GM23248 (cell line): ENCODE results near the gene HORMAD1. TPM values are rescaled to one million over a fixed set of nuclear protein-coding genes. Genes with fewer than 3 reads are reported as not detected.

Experiments
- DNase-seq: peaks from one replicate; pipeline ENCODE4 v3.0.0-alpha.2; 2015
- H2AFZ ChIP-seq: fragments of 200-600 bp; sonication (generic); 2 replicates; pipeline ENCODE4 v1.6.1; 2016; ENCODE audit warnings: antibody characterized with exemption
- H3F3A ChIP-seq: fragments of 200-600 bp; sonication (generic); 2 replicates; pipeline ENCODE4 v1.6.1; 2016; ENCODE audit warnings: mild to moderate bottlenecking, antibody characterized with exemption, mixed run types; ENCODE audit not compliant: insufficient read depth
- H3K27ac ChIP-seq: fragments of 200-600 bp; sonication (generic); 2 replicates; pipeline ENCODE4 v1.5.1; 2016; ENCODE audit warnings: mild to moderate bottlenecking
- H3K27me3 ChIP-seq: fragments of 200-600 bp; sonication (generic); replicated peaks from 2 replicates; pipeline ENCODE4 v1.6.1; 2016; ENCODE audit warnings: mild to moderate bottlenecking; ENCODE audit not compliant: insufficient read depth
- H3K36me3 ChIP-seq: fragments of 200-600 bp; sonication (generic); 2 replicates; pipeline ENCODE4 v1.6.1; 2016; ENCODE audit warnings: low read depth, mild to moderate bottlenecking
- H3K4me1 ChIP-seq: fragments of 200-600 bp; sonication (generic); 2 replicates; pipeline ENCODE4 v1.6.1; 2016; ENCODE audit warnings: mild to moderate bottlenecking; ENCODE audit not compliant: insufficient read depth
- H3K4me2 ChIP-seq: fragments of 200-600 bp; sonication (generic); one replicate; pipeline ENCODE4 v1.6.1; 2016; ENCODE audit warnings: mild to moderate bottlenecking; ENCODE audit not compliant: unreplicated experiment
- H3K4me3 ChIP-seq: fragments of 200-600 bp; sonication (generic); 2 replicates; pipeline ENCODE4 v1.5.1; 2016; ENCODE audit warnings: mild to moderate bottlenecking
- H3K79me2 ChIP-seq: fragments of 200-600 bp; sonication (generic); 2 replicates; pipeline ENCODE4 v1.6.1; 2016; ENCODE audit warnings: mild to moderate bottlenecking; ENCODE audit not compliant: insufficient read depth
- H3K9ac ChIP-seq: fragments of 200-600 bp; sonication (generic); 2 replicates; pipeline ENCODE4 v1.6.1; 2016; ENCODE audit warnings: mild to moderate bottlenecking
- H3K9me2 ChIP-seq: fragments of 200-600 bp; sonication (generic); 2 replicates; pipeline ENCODE4 v1.6.1; 2016; ENCODE audit warnings: mixed run types, mild to moderate bottlenecking, moderate library complexity; ENCODE audit not compliant: insufficient read depth
- H3K9me3 ChIP-seq: fragments of 200-600 bp; sonication (generic); one replicate; pipeline ENCODE4 v1.6.1; 2017; ENCODE audit warnings: low read depth
- H4K20me1 ChIP-seq: fragments of 200-600 bp; sonication (generic); 2 replicates; pipeline ENCODE4 v1.6.0; 2016; ENCODE audit not compliant: insufficient read depth
- EZH2 ChIP-seq: fragments of 200-600 bp; sonication (generic); IDR thresholded peaks from 2 replicates; pipeline ENCODE4 v1.6.1; 2018; ENCODE audit warnings: antibody characterized with exemption, mild to moderate bottlenecking; ENCODE audit not compliant: insufficient read depth, poor library complexity, severe bottlenecking
- EZH2phosphoT487 ChIP-seq: fragments of 200-600 bp; sonication (generic); IDR thresholded peaks from 2 replicates; pipeline ENCODE4 v1.6.1; 2018; ENCODE audit warnings: antibody characterized with exemption, moderate library complexity, mild to moderate bottlenecking, low read depth; ENCODE audit not compliant: insufficient read depth
- WGBS, 2 experiments: methylation state at CpG; one replicate each; pipeline ENCODE4 v1.1.6; 2015 to 2017; ENCODE audit warnings: low lambda C conversion rate in 2 of 2, low coverage in 1 of 2; ENCODE audit errors: missing lambda C conversion rate in 2 of 2; 5-methylcytosine and 5-hydroxymethylcytosine counted together
- in situ Hi-C: fragments of 300-500 bp; cut with MboI; formaldehyde crosslinking; loops from 2 replicates; pipeline ENCODE4 v1.15.0; 2020
- polyA plus RNA-seq: library from polyadenylated mRNA; unstranded; fragments of >200 nt; fragmentation: Nextera tagmentation; extraction: Ambion mirVana; gene quantifications from 2 replicates; pipeline ENCODE4 v1.2.1, GENCODE V29; 2016
- total RNA-seq: library from RNA; depleted of rRNA; stranded (reverse); fragments of >200 nt; shearing (Covaris generic); gene quantifications from 2 replicates; pipeline ENCODE4 v1.2.3, GENCODE V29; 2014

The HORMAD1 gene
- total and polyA plus RNA-seq, 2 experiments from 2014 or later = not detected

- in situ Hi-C loops = no loop called here
- H3K4me1 ChIP-seq = peaks cover 5% of the 10 kb centered on the region; the same call in 1 of the 2 replicates
- H3K9ac ChIP-seq = peak within 1 kb of the TSS; percentile 87
- H3K4me3 ChIP-seq = peak within 1 kb of the TSS; percentile 89
- H3K4me2 ChIP-seq = peak within 1 kb of the TSS; percentile 96
- H3K27me3 ChIP-seq = no peaks in the 10 kb centered on the region
- WGBS, 2 experiments = 0 to 1% methylated on average over 18 of the region's 18 CpGs
- H3K9me3 ChIP-seq = no peaks in the 10 kb centered on the region
- no peak for TF ChIP-seq EZH2phosphoT487
- no peak for TF ChIP-seq EZH2
- peaks cover 31% of the 10 kb centered on the region for H3K79me2 ChIP-seq
- H2AFZ ChIP-seq = peak within 1 kb of the TSS; percentile 98
- peaks cover 20% of the 10 kb centered on the region; the same call in 1 of the 2 replicates for H3K36me3 ChIP-seq
- H3K9me2 ChIP-seq = no peaks in the 10 kb centered on the region
- DNase-seq = peak; percentile 98
- H3K27ac ChIP-seq = peak within 1 kb of the TSS; percentile 52
- no peaks in the 10 kb centered on the region for H4K20me1 ChIP-seq
- no peaks in the 10 kb centered on the region for H3F3A ChIP-seq
Observed at GRCh38 chr1:150696995-150697927, 23.4 kb downstream of the HORMAD1 start, which contains the start of gene GOLPH3L. TSS of gene GOLPH3L (minus strand) at chr1:150697154. CDS start at chr1:150694838, 2,316 bp downstream.

- Histone ChIP-seq H3K4me1 (peaks cover 5% of the 10 kb centered on the region; the same call in 1 of the 2 replicates), H3F3A (no peaks in the 10 kb centered on the region), H3K79me2 (peaks cover 31% of the 10 kb centered on the region), H3K9me3 (no peaks in the 10 kb centered on the region), H3K9ac (peak overlapping the region; percentile 87), H3K27ac (peak overlapping the region; percentile 52), H3K27me3 (no peaks in the 10 kb centered on the region), H2AFZ (peak overlapping the region; percentile 98), H3K36me3 (peaks cover 22% of the 10 kb centered on the region; the same call in 1 of the 2 replicates), H4K20me1 (no peaks in the 10 kb centered on the region), H3K4me3 (peak overlapping the region; percentile 89), H3K9me2 (no peaks in the 10 kb centered on the region), H3K4me2 (peak overlapping the region; percentile 96)
- no peak for TF ChIP-seq EZH2phosphoT487
- no peak for TF ChIP-seq EZH2
- in situ Hi-C loops = no loop called here
- WGBS, 2 experiments = 1 to 3% methylated on average over 5 to 6 of the region's 6 CpGs
- peak; percentile 13 for DNase-seq
Observed at GRCh38 chr1:150696590-150696989, 24.1 kb downstream of the HORMAD1 start.

- Histone ChIP-seq H3K79me2 (peaks cover 31% of the 10 kb centered on the region), H3K9ac (peak overlapping the region; percentile 87), H2AFZ (peak overlapping the region; percentile 52; the same call in 1 of the 2 replicates), H3K4me2 (peak overlapping the region; percentile 96), H3K27ac (0 out of 2 replicates have a peak overlapping the region, but pooled peaks have one; percentile 18), H3K9me2 (no peaks in the 10 kb centered on the region), H3K36me3 (peaks cover 22% of the 10 kb centered on the region; the same call in 1 of the 2 replicates), H3K27me3 (no peaks in the 10 kb centered on the region), H3K4me3 (peak overlapping the region; percentile 89), H3K9me3 (no peaks in the 10 kb centered on the region), H3K4me1 (peaks cover 5% of the 10 kb centered on the region; the same call in 1 of the 2 replicates), H4K20me1 (no peaks in the 10 kb centered on the region), H3F3A (no peaks in the 10 kb centered on the region)
- DNase-seq = peak; percentile 3
- in situ Hi-C loops = no loop called here
- TF ChIP-seq EZH2 (no peak), EZH2phosphoT487 (no peak)
- 59 to 61% methylated on average over 1 of the region's 1 CpG for WGBS, 2 experiments
Observed at GRCh38 chr1:150696162-150696561, 24.5 kb downstream of the HORMAD1 start.

GRCh38 chr1:150695561-150695960 lies 25.1 kb downstream of the HORMAD1 start:
- H3K36me3 ChIP-seq = peaks cover 22% of the 10 kb centered on the region; the same call in 1 of the 2 replicates
- peaks cover 34% of the 10 kb centered on the region for H3K79me2 ChIP-seq
- peak; percentile 14 for DNase-seq
- in situ Hi-C loops = no loop called here
- H3K9ac ChIP-seq = no peak overlapping the region
- H3K27ac ChIP-seq = no peak overlapping the region
- H3K27me3 ChIP-seq = no peaks in the 10 kb centered on the region
- H3K4me2 ChIP-seq = peak overlapping the region; percentile 96
- no peak overlapping the region for H3K4me3 ChIP-seq
- no peak overlapping the region for H2AFZ ChIP-seq
- H3K4me1 ChIP-seq = peaks cover 5% of the 10 kb centered on the region; the same call in 1 of the 2 replicates
- H3K9me3 ChIP-seq = no peaks in the 10 kb centered on the region
- no peaks in the 10 kb centered on the region for H3K9me2 ChIP-seq
- H3F3A ChIP-seq = no peaks in the 10 kb centered on the region
- TF ChIP-seq EZH2 (no peak), EZH2phosphoT487 (no peak)
- no peaks in the 10 kb centered on the region for H4K20me1 ChIP-seq
- WGBS, 2 experiments = 71 to 76% methylated on average over 4 of the region's 4 CpGs
